HEK293T (cell line): ENCODE results near the gene EXPH5.

ENCODE experiments used
- FOXK2 ChIP-seq: fragments of 450-650 bp; IDR thresholded peaks from 2 replicates; pipeline ENCODE4 v1.6.1; 2016; ENCODE audit warnings: mild to moderate bottlenecking
- FOXM1 ChIP-seq: fragments of 450-650 bp; IDR thresholded peaks from 2 replicates; pipeline ENCODE4 v1.6.1; 2017; ENCODE audit warnings: mild to moderate bottlenecking, borderline replicate concordance
- NFRKB ChIP-seq: fragments of 450-650 bp; IDR thresholded peaks from 2 replicates; pipeline ENCODE4 v1.6.1; 2016; ENCODE audit warnings: mild to moderate bottlenecking, moderate library complexity
- SP1 ChIP-seq: fragments of 450-650 bp; IDR thresholded peaks from 2 replicates; pipeline ENCODE4 v1.6.1; 2017

DNA sequence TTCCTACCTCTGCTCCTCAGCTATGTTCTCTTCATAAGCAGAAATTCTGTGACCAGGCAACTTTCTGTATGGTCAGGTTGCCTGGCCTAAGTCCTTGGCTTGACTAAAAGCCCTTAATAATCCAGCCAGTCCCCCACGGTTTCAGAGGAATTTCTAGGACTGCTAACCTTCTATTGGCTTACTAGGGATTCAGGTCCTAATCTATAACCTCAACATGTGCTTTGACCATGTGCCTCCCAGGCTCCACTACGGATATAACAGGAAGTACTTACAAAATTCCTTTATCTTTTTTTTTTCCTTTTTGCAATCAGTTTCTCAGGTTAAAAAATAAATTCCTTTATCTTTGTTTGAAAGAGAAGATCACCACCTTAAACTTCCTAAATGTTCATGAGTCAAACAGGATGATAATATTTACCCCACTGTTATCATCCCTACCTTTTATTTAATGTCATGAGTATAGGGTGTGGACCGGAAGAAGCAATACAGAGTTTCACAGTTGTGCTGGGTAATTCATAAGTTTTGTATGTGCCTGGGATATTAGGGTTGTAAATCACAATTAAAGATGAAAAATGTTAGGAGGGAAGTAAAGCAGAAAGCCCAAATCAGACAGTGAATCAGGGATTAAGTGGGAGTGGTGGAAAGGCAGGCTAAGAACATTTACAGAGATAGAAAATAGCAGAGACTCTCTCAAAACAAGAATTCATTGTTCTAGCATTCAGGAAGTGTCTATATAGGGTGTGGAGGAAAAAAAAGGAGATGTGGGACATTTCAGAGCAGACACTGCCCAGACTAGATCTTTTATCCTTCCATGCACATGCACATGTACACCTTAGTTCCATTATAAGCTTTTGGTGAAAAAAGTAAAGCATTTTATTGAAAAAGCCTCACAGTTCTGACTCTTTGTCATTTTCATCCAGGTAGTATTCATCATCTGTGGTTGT, 84.6 kb downstream of the EXPH5 start:
- TF ChIP-seq NFRKB (no peak), FOXK2 (no peak), FOXM1 (no peak), SP1 (no peak)
